MCF 10A (cell line): Measurements from ENCODE around the gene ADAMTS19. TPM values are rescaled to one million over a fixed set of nuclear protein-coding genes. Genes with fewer than 3 reads are reported as not detected.

Experiments used
- BruUV-seq: library from RNA; stranded (reverse); fragments of 400-500 nt; replicated peaks from 2 replicates; lab custom pipeline; 2021; lab: Mats Ljungman, UMichigan
- CTCF ChIA-PET: fragments of 300-600 bp; sonication (Branson Sonifier 250); formaldehyde crosslinking; extraction: SDS; loops from one replicate; lab custom pipeline; 2021; ENCODE audit warnings: antibody characterized with exemption, inconsistent platforms; lab: Yijun Ruan, JAX
- POLR2A ChIA-PET: fragments of 300-600, 350-650 bp; sonication (Branson Sonifier 250); formaldehyde crosslinking; extraction: SDS; loops from one replicate; lab custom pipeline; 2020; ENCODE audit warnings: antibody characterized with exemption, inconsistent platforms; lab: Yijun Ruan, JAX
- DNase-seq: peaks from one replicate; pipeline ENCODE4 v3.0.0-alpha.2; 2018; ENCODE audit not compliant: unreplicated experiment
- H3K27ac Mint-ChIP-seq: one replicate; pipeline ENCODE4 v1.8.0; 2022; ENCODE audit warnings: mild to moderate bottlenecking, low read depth, mixed read lengths; ENCODE audit not compliant: unreplicated experiment
- H3K27me3 Mint-ChIP-seq: one replicate; pipeline ENCODE4 v1.8.0; 2022; ENCODE audit warnings: mixed read lengths; ENCODE audit not compliant: insufficient read depth, unreplicated experiment
- H3K36me3 Mint-ChIP-seq: one replicate; pipeline ENCODE4 v1.8.0; 2022; ENCODE audit warnings: mild to moderate bottlenecking, moderate library complexity, mixed read lengths; ENCODE audit not compliant: insufficient read depth, unreplicated experiment
- H3K4me1 Mint-ChIP-seq: one replicate; pipeline ENCODE4 v1.8.0; 2022; ENCODE audit warnings: mixed read lengths; ENCODE audit not compliant: insufficient read depth, unreplicated experiment
- H3K4me3 Mint-ChIP-seq: one replicate; pipeline ENCODE4 v1.8.0; 2022; ENCODE audit warnings: mild to moderate bottlenecking, moderate library complexity, mixed read lengths; ENCODE audit not compliant: unreplicated experiment
- H3K9me3 Mint-ChIP-seq: one replicate; pipeline ENCODE4 v1.8.0; 2022; ENCODE audit warnings: mixed read lengths; ENCODE audit not compliant: unreplicated experiment
- CTCF ChIP-seq: fragments of 200-600 bp; IDR thresholded peaks from one replicate; pipeline ENCODE4 v1.8.0; 2022; ENCODE audit warnings: antibody characterized with exemption, mild to moderate bottlenecking; ENCODE audit not compliant: unreplicated experiment
- intact Hi-C: fragments of 100-400 bp; cut with micrococcal nuclease; formaldehyde crosslinking; loops from 2 replicates; pipeline ENCODE4 v1.14.1; 2022
- total RNA-seq: library from RNA; stranded (reverse); gene quantifications from 2 replicates; pipeline ENCODE4 v1.2.3, GENCODE V29; 2022

ADAMTS19 gene
- total RNA-seq, 1 experiment from 2014 or later, result not detected

GRCh38 chr5:129481161-129481560 is 21.1 kb downstream of the ADAMTS19 start:
- ChIA-PET CTCF (no interaction called here), POLR2A (no interaction called here)
- no TSS peak for BruUV-seq
- peaks cover 35% of the 10 kb centered on the region for H3K27me3 Mint-ChIP-seq
- intact Hi-C loops, result loop anchor here (5.0 kb wide), 1 partner anchor 354 kb away; no protein-coding TSS in a partner anchor
- DNase-seq, result no peak
- H3K4me1 Mint-ChIP-seq, result no peaks in the 10 kb centered on the region
- peaks cover 4% of the 10 kb centered on the region for H3K36me3 Mint-ChIP-seq
- H3K9me3 Mint-ChIP-seq, result no peaks in the 10 kb centered on the region
- no peak overlapping the region for H3K27ac Mint-ChIP-seq
- no peak for TF ChIP-seq CTCF
- no peak overlapping the region for H3K4me3 Mint-ChIP-seq

- no peak for DNase-seq
- no peak overlapping the region for H3K27ac Mint-ChIP-seq
- ChIA-PET POLR2A (no interaction called here), CTCF (no interaction called here)
- H3K4me1 Mint-ChIP-seq, result no peaks in the 10 kb centered on the region
- no peak for TF ChIP-seq CTCF
- H3K27me3 Mint-ChIP-seq, result peaks cover 25% of the 10 kb centered on the region
- H3K9me3 Mint-ChIP-seq, result no peaks in the 10 kb centered on the region
- intact Hi-C loops, result no loop called here
- BruUV-seq, result no TSS peak
- H3K4me3 Mint-ChIP-seq, result no peak overlapping the region
- H3K36me3 Mint-ChIP-seq, result no peaks in the 10 kb centered on the region
Observed at GRCh38 chr5:129496421-129496820, 36.3 kb downstream of the ADAMTS19 start.

- H3K4me3 Mint-ChIP-seq, result no peak overlapping the region
- H3K27ac Mint-ChIP-seq, result no peak overlapping the region
- ChIA-PET POLR2A (no interaction called here), CTCF (interaction anchor here (0.6 to 1.2 kb wide), 2 partner anchors 63 to 1685 kb away, joined by 3 read pairs; no protein-coding TSS in a partner anchor)
- no peaks in the 10 kb centered on the region for H3K9me3 Mint-ChIP-seq
- no peak for TF ChIP-seq CTCF
- no TSS peak for BruUV-seq
- H3K27me3 Mint-ChIP-seq, result peaks cover 19% of the 10 kb centered on the region
- no peaks in the 10 kb centered on the region for H3K4me1 Mint-ChIP-seq
- DNase-seq, result no peak
- intact Hi-C loops, result no loop called here
- H3K36me3 Mint-ChIP-seq, result no peaks in the 10 kb centered on the region
Observed at GRCh38 chr5:129496864-129497595, 36.9 kb downstream of the ADAMTS19 start.

DNA sequence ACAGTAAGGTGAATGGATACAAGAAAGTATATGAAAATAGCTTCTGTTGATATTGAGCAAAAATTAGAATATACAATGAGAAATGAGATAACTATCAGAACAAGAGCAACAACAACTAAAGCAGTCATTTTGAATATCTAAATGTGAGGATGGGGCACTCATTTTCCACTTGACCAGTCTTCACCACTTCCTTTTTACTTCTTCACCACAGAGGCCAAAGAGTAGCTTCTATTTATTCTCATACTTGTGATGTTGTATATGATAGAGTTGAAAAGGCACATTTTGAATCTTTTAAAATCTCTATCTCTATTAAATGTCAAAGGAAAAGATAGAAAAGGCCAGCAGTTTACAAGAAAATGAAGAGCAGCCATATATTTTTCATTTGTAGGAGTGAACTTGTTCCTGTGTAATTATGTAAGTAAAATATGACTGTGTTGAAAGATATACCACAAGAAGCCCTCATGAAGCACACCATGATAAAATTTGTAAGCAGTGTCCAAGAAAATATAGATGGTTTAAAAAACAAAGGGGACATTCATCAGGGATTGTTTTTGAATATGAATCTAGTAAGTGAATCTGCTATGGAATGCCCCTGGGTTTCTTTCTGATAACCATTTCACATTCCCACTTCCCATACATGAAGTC is 39.2 kb downstream of the ADAMTS19 start:
- ChIA-PET POLR2A (interaction anchor here (1.0 to 1.2 kb wide), 2 partner anchors 21 to 29 kb away, joined by 3 read pairs; no protein-coding TSS in a partner anchor), CTCF (interaction anchor here (0.6 to 1.2 kb wide), 2 partner anchors 97 to 403 kb away, joined by 3 to 4 read pairs; no protein-coding TSS in a partner anchor)
- Mint-ChIP-seq H3K27me3 (peaks cover 14% of the 10 kb centered on the region), H3K4me3 (no peak overlapping the region), H3K27ac (no peak overlapping the region), H3K36me3 (no peaks in the 10 kb centered on the region), H3K4me1 (no peaks in the 10 kb centered on the region), H3K9me3 (no peaks in the 10 kb centered on the region)
- TF ChIP-seq CTCF, result no peak
- BruUV-seq, result no TSS peak
- no peak for DNase-seq
- intact Hi-C loops, result no loop called here
